Sigmoid colon (tissue), 4 donors: ENCODE results near the gene HMG20A.

Experiments
- POLR2A ChIP-seq, 2 donors: fragments of 450-650 bp; IDR thresholded peaks; one replicate each; pipeline ENCODE4 v1.6.1; 2016; ENCODE audit warnings: antibody characterized with exemption in 2 of 2, mild to moderate bottlenecking in 2 of 2, moderate library complexity in 2 of 2
- POLR2AphosphoS5 ChIP-seq, 4 donors: sonication (generic); formaldehyde crosslinking; IDR thresholded peaks; one replicate each; pipeline ENCODE4 v1.6.1; 2017; ENCODE audit warnings: antibody characterized with exemption in 4 of 4
- TF ChIP-seq, protein P1 (sequence below), 4 experiments: fragments of 450-650 bp in 3 of 4; fragments of 200-600 bp in 1 of 4; IDR thresholded peaks; one replicate each; pipeline ENCODE4 v1.5.1; 2016 to 2019; ENCODE audit warnings: antibody characterized with exemption in 4 of 4, mild to moderate bottlenecking in 3 of 4, moderate library complexity in 2 of 4

DNA sequence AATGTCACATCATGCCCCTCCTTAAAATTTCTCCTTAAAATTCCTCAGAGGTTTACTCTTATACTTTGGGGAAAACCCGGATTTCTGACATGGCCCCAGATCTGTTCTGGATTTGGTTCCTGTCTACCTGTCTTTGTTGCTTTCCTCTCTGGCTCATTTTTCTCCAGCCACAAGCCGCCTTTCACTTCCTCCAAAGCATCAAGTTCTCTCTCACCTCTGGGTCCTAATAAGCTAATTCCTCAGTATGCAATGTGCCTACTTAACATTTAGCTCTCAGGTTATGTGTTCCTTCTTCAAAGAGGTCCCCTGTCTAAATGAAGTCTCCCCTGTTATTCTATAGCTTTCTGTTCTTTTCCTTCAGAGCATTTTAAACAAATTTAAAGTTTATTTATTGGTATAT lies 16.1 kb downstream of the HMG20A start:
- TF ChIP-seq, protein P1, sequence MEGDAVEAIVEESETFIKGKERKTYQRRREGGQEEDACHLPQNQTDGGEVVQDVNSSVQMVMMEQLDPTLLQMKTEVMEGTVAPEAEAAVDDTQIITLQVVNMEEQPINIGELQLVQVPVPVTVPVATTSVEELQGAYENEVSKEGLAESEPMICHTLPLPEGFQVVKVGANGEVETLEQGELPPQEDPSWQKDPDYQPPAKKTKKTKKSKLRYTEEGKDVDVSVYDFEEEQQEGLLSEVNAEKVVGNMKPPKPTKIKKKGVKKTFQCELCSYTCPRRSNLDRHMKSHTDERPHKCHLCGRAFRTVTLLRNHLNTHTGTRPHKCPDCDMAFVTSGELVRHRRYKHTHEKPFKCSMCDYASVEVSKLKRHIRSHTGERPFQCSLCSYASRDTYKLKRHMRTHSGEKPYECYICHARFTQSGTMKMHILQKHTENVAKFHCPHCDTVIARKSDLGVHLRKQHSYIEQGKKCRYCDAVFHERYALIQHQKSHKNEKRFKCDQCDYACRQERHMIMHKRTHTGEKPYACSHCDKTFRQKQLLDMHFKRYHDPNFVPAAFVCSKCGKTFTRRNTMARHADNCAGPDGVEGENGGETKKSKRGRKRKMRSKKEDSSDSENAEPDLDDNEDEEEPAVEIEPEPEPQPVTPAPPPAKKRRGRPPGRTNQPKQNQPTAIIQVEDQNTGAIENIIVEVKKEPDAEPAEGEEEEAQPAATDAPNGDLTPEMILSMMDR (IDR thresholded peaks at IDR 0.05) = no peak
- TF ChIP-seq POLR2A (IDR thresholded peaks at IDR 0.05) (no peak), POLR2AphosphoS5 (IDR thresholded peaks at IDR 0.05) (no peak)
